SU-DHL-6 (cell line): ENCODE data around the gene RPS6KB2.

Source experiments
- CTCF ChIP-seq: fragments of 200-600 bp; sonication (generic); IDR thresholded peaks from one replicate; pipeline ENCODE4 v1.5.1; 2017; ENCODE audit warnings: antibody characterized with exemption, mild to moderate bottlenecking, low read length, moderate library complexity; ENCODE audit not compliant: insufficient read depth, poor library complexity, severe bottlenecking
- EZH2phosphoT487 ChIP-seq: fragments of 200-600 bp; sonication (generic), shearing (Covaris generic); conservative IDR thresholded peaks from 2 replicates; pipeline ENCODE4 v1.6.1; 2018; ENCODE audit warnings: mild to moderate bottlenecking, antibody characterized with exemption, low read length, moderate library complexity, mixed read lengths

GRCh38 chr11:67420646-67421429 lies 7.5 kb upstream of the RPS6KB2 start:
- TF ChIP-seq CTCF: no peak
- TF ChIP-seq EZH2phosphoT487: no peak
